T-cell (primary cell): ENCODE measurements around the gene MTFMT. TPM values are rescaled to one million over a fixed set of nuclear protein-coding genes. Genes with fewer than 3 reads are reported as not detected.

ENCODE experiments used
- ATAC-seq, 4 experiments: fragments of 200-7000 bp in 3 of 4; fragments of 150-1000 bp in 1 of 4; cut with Tn5 transposase; replicated peaks in 1 of 4; 1 replicate in 3 of 4; 2 replicates in 1 of 4; pipeline ENCODE4 v1.10.0; 2021; ENCODE audit warnings: moderate library complexity in 3 of 4, mild to moderate bottlenecking in 2 of 4, moderate number of reproducible peaks in 1 of 4
- CTCF ChIA-PET, 2 donors: fragments of 300-600 bp; sonication (Branson Sonifier 250); formaldehyde crosslinking; loops; one replicate each; lab custom pipeline; 2022; ENCODE audit warnings: antibody characterized with exemption in 2 of 2; lab: Charles Lee
- POLR2A ChIA-PET, 2 donors: fragments of 300-600 bp; sonication (Branson Sonifier 250); formaldehyde crosslinking; loops; one replicate each; lab custom pipeline; 2022; ENCODE audit warnings: antibody characterized with exemption in 2 of 2; lab: Charles Lee
- DNase-seq, 35 experiments: peaks; one replicate each; pipeline versions ENCODE4 v3.0.0 to v3.0.0-alpha.2; 2013 to 2023
- H3K27ac ChIP-seq: one replicate; pipeline ENCODE4 v1.5.1; 2013; ENCODE audit warnings: low read length
- H3K27me3 ChIP-seq, 2 experiments: replicated peaks in 1 of 2; 1 replicate in 1 of 2; 2 replicates in 1 of 2; pipeline versions ENCODE4 v1.6.1 to v1.7.0; 2013; ENCODE audit warnings: low read length in 1 of 2, mixed read lengths in 1 of 2; ENCODE audit not compliant: control insufficient read depth in 2 of 2, insufficient read depth in 2 of 2; ENCODE audit errors: extremely low read depth in 1 of 2
- H3K36me3 ChIP-seq, 2 donors: 1 replicate in 1 of 2; 2 replicates in 1 of 2; pipeline versions ENCODE4 v1.6.1 to v1.7.0; 2013; ENCODE audit warnings: low read length in 1 of 2; ENCODE audit not compliant: control insufficient read depth in 2 of 2, insufficient read depth in 1 of 2; ENCODE audit errors: extremely low read depth in 1 of 2
- H3K4me1 ChIP-seq, 2 experiments: 1 replicate in 1 of 2; 2 replicates in 1 of 2; pipeline versions ENCODE4 v1.6.1 to v1.7.0; 2013; ENCODE audit warnings: low read length in 2 of 2, mixed read lengths in 1 of 2; ENCODE audit not compliant: insufficient read depth in 2 of 2, control insufficient read depth in 1 of 2; ENCODE audit errors: extremely low read depth in 1 of 2
- H3K4me3 ChIP-seq, 2 donors: 1 replicate in 1 of 2; 2 replicates in 1 of 2; pipeline versions ENCODE4 v1.5.1 to v1.7.0; 2013; ENCODE audit warnings: mild to moderate bottlenecking in 2 of 2, low read length in 1 of 2, moderate library complexity in 1 of 2; ENCODE audit not compliant: control insufficient read depth in 1 of 2; ENCODE audit errors: extremely low read depth in 1 of 2
- H3K9me3 ChIP-seq: 2 replicates; pipeline ENCODE4 v1.7.0; 2013
- H3K27ac Mint-ChIP-seq, 2 donors: one replicate each; pipeline ENCODE4 v1.8.0; 2020 to 2021; ENCODE audit warnings: mild to moderate bottlenecking in 2 of 2, mixed read lengths in 2 of 2
- H3K27me3 Mint-ChIP-seq, 2 donors: one replicate each; pipeline ENCODE4 v1.8.0; 2021 to 2022; ENCODE audit warnings: mixed read lengths in 2 of 2
- H3K36me3 Mint-ChIP-seq: one replicate; pipeline ENCODE4 v1.8.0; 2021; ENCODE audit warnings: mixed read lengths
- H3K4me1 Mint-ChIP-seq, 3 donors: one replicate each; pipeline ENCODE4 v1.8.0; 2020 to 2022; ENCODE audit warnings: mixed read lengths in 3 of 3, mild to moderate bottlenecking in 1 of 3
- H3K4me3 Mint-ChIP-seq, 3 donors: one replicate each; pipeline ENCODE4 v1.8.0; 2020 to 2022; ENCODE audit warnings: mild to moderate bottlenecking in 3 of 3, mixed read lengths in 3 of 3, moderate library complexity in 3 of 3
- H3K9me3 Mint-ChIP-seq, 3 donors: one replicate each; pipeline ENCODE4 v1.8.0; 2020 to 2022; ENCODE audit warnings: mixed read lengths in 3 of 3
- WGBS: methylation state at CpG from one replicate; pipeline ENCODE4 v1.1.5; 2013; ENCODE audit warnings: missing lambda C conversion rate; ENCODE audit not compliant: insufficient coverage; 5-methylcytosine and 5-hydroxymethylcytosine counted together
- total RNA-seq, 35 experiments: library from RNA in 6 of 35; stranded (reverse) in 6 of 35; fragments of 120-200 nt in 1 of 35; gene quantifications; one replicate each; pipeline versions ENCODE4 v1.2.1 to v1.2.4 and lab custom pipeline; 2013 to 2026

Gene MTFMT
- total RNA-seq, 5 donors from 2014 or later (not counting 1 experiment from before 2014, with no cell fraction given), result 10.3 to 22.0 (median 19.2) TPM

DNA sequence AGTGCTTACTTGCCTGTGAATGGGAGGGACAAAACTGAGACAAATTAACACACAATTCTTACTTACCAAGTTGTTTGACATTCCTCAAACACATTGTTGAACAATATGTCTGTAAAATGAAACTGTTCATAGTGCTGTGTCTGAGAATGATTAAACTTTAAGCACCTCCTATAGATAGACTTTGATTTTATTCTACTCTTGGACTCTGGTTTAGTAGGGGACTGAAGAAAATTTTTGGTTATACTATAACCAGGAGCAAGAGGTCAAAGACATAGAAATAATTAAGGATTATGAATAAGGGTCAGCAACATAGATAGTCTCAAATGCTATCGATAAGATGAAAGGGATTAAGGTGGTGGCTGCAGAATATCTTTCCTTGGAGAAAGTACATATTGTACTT, 7.9 kb upstream of the MTFMT start:
- H3K9me3 ChIP-seq, result no peaks in the 10 kb centered on the region

DNA sequence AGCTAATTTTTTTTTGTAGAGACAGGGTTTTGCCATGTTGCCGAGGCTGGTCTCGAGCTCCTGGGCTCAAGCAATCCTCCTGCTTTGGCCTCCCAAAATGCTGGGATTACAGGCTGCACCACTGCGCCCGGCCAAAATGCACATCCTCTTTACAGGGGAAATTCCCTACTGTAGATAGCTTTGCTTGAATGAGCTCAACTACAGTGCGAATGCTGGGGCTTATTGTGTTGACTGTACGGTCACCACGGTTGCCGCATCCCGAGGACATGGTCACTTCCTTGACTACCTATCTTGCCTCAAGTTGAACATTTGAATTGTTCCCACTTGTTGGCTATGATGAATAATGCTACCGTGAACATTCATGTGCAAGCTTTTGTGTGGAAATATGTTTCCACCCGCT, 5.3 kb upstream of the MTFMT start:
- Mint-ChIP-seq H3K4me1 (peaks cover 8 to 13% (median 12%) of the 10 kb centered on the region in 3 donors), H3K9me3 (no peaks in the 10 kb centered on the region), H3K27me3 (peaks cover 0 to 13% of the 10 kb centered on the region in 2 donors), H3K4me3 (no peak overlapping the region), H3K36me3 (no peaks in the 10 kb centered on the region), H3K27ac (no peak overlapping the region)
- Histone ChIP-seq H3K36me3 (no peaks in the 10 kb centered on the region), H3K4me3 (no peak overlapping the region), H3K27ac (no peak overlapping the region), H3K4me1 (peaks cover 2 to 10% of the 10 kb centered on the region in 2 experiments), H3K27me3 (peaks cover 2 to 10% of the 10 kb centered on the region in 2 experiments), H3K9me3 (no peaks in the 10 kb centered on the region)
- ChIA-PET POLR2A (no interaction called here), CTCF (interaction anchor here (0.5 to 1.4 kb wide), 3 partner anchors 43 to 470 kb away, joined by 4 to 6 read pairs (median 6); no protein-coding TSS in a partner anchor)
- no peak for DNase-seq
- WGBS, result 100% methylated on average over 6 of the region's 11 CpGs
- ATAC-seq, result no peak

More for the DNA sequence above, 7.9 kb upstream of the MTFMT start:
- ChIA-PET CTCF (no interaction called here), POLR2A (no interaction called here)
- DNase-seq (no peak), ATAC-seq (no peak)
- Mint-ChIP-seq H3K36me3 (no peaks in the 10 kb centered on the region), H3K9me3 (no peaks in the 10 kb centered on the region), H3K4me3 (no peak overlapping the region), H3K27me3 (peaks cover 2 to 6% of the 10 kb centered on the region in 2 donors), H3K4me1 (peaks cover 8 to 12% (median 9%) of the 10 kb centered on the region in 3 donors), H3K27ac (no peak overlapping the region)
- WGBS, result no CpG with 5 or more reads among the region's 1 CpG
- H3K4me1 ChIP-seq, result peaks cover 2 to 7% of the 10 kb centered on the region in 2 experiments
- H3K36me3 ChIP-seq, result no peaks in the 10 kb centered on the region
- H3K4me3 ChIP-seq, result no peak overlapping the region
- no peak overlapping the region for H3K27ac ChIP-seq
- H3K27me3 ChIP-seq, result peaks cover 2 to 10% of the 10 kb centered on the region in 2 experiments

DNA sequence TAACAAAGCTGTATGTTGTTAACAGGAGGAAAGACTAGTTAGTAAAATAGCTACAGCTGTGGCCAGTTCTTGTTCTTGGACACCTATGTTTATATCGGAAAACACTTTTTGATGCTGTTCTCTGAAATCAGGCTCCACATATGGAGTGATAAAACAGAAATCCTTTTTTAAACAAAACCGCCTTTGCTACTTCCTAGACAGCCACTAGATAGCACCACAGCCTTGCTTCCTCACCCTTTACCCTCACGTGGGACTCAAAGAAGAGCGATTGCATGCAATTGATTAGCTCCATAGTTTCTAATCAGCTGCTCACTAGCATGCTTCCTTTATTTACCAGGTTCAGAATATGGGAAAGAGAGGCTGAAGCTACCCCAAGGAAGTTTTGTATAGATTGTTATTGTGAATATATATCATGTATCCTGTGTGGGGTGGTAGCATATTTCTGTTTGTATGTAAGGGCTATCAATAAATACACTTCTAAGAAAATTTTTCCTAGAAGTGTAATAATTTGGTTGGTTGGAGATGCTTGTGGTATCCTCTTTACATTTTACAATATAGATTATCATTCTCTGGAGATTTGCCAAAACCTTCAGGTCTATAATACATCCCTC, 4.3 kb upstream of the MTFMT start:
- Histone ChIP-seq H3K4me1 (peaks cover 2 to 14% of the 10 kb centered on the region in 2 experiments), H3K4me3 (no peak overlapping the region), H3K9me3 (no peaks in the 10 kb centered on the region), H3K27me3 (peaks cover 2 to 7% of the 10 kb centered on the region in 2 experiments), H3K27ac (no peak overlapping the region), H3K36me3 (no peaks in the 10 kb centered on the region)
- WGBS, result 40% methylated on average over 1 of the region's 4 CpGs
- peak in 6 of 35 experiments; percentile 14 to 64 (median 25) for DNase-seq
- ATAC-seq, result peak in 3 of 4 experiments; percentile 24 to 41 (median 29)
- no peak overlapping the region for H3K4me3 Mint-ChIP-seq
- CTCF ChIA-PET, result interaction anchor here (0.6 to 1.4 kb wide), 7 partner anchors 20 to 460 kb away, joined by 3 to 6 read pairs (median 4); partner anchors contain the start of gene PARP16 (in 1 of the 2)
- POLR2A ChIA-PET, result interaction anchor here in 1 of 2 donors (0.6 kb wide), 1 partner anchor 49 kb away, joined by 3 read pairs; no protein-coding TSS in a partner anchor
- no peaks in the 10 kb centered on the region for H3K36me3 Mint-ChIP-seq
- H3K27me3 Mint-ChIP-seq, result peaks cover 0 to 13% of the 10 kb centered on the region in 2 donors
- no peak overlapping the region for H3K27ac Mint-ChIP-seq
- H3K4me1 Mint-ChIP-seq, result peaks cover 8 to 13% (median 12%) of the 10 kb centered on the region in 3 donors
- no peaks in the 10 kb centered on the region for H3K9me3 Mint-ChIP-seq

DNA sequence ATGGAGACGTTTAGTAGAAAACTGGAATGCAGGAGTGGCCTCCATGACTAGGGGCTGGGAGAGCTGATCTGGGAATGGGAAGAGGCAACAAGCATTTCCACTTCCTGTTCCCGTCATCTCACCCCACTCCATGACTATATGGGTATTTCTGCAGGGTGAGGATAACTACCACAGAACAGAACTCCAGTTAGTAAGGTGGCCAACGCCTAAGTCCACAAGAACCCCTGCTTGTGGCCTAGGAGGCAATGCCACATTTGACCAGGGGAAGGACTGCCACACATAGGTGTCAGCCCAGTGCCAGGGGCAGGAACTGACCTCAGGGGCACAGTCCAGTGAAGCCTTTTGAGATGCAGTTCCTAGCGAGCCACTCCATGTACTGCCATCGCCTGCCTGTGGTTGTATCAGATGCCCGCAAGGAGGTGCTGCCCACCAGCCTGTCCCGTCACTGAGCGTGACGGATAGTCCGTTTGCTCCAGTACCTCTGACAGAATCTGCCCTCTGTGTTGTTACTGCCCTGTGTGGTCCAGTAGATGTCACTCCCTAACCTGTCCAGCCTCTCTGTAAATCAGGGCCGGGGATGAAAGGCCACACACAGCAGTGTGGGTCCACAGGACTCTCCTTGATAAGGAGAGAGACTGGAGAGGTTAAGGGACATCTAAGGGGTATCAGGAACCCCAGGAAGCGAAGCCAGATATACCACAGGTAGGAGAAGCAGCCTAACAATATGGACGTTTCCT, 3.5 kb upstream of the MTFMT start:
- Histone ChIP-seq H3K27me3 (peaks cover 2 to 7% of the 10 kb centered on the region in 2 experiments), H3K4me1 (peaks cover 7 to 20% of the 10 kb centered on the region in 2 experiments), H3K27ac (no peak overlapping the region), H3K36me3 (no peaks in the 10 kb centered on the region), H3K4me3 (no peak overlapping the region), H3K9me3 (no peaks in the 10 kb centered on the region)
- DNase-seq (peak in 23 of 35 experiments; percentile 8 to 60 (median 24)), ATAC-seq (peak in 3 of 4 experiments; percentile 21 to 33 (median 24))
- Mint-ChIP-seq H3K4me1 (peaks cover 15 to 20% (median 19%) of the 10 kb centered on the region in 3 donors), H3K36me3 (no peaks in the 10 kb centered on the region), H3K4me3 (peak overlapping the region in 1 of 3 donors; percentile 34), H3K9me3 (no peaks in the 10 kb centered on the region), H3K27me3 (peaks cover 0 to 13% of the 10 kb centered on the region in 2 donors), H3K27ac (no peak overlapping the region)
- ChIA-PET POLR2A (interaction anchor here in 1 of 2 donors (0.6 kb wide), 1 partner anchor 50 kb away, joined by 3 read pairs; no protein-coding TSS in a partner anchor), CTCF (interaction anchor here in 1 of 2 donors (0.9 kb wide), 1 partner anchor 50 kb away, joined by 3 read pairs; no protein-coding TSS in a partner anchor)
- WGBS, result 29% methylated on average over 9 of the region's 13 CpGs

DNA sequence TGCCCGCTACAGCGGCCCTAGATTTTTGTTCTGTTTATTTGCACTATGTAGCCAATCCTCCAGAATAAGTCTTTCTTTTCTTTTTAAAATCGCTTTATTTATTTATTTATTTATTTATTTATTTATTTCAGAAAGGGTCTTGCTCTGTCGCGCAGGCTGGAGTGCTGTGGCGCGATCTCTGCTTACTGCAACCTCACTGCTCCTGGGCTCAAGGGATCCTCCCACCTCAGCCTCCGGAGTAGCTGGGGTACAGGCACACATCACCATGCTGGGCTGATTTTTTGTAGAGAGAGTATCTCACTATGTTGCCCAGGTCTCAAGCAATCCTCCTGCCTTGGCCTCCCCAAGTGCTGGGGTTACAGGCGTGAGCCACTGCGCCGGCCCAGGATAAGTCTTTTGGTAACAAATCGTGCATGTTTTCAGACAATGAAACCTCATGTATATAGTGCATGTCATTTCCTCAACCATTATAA, 333 bp upstream of the MTFMT start:
- POLR2A ChIA-PET, result interaction anchor here in 1 of 2 donors (0.6 kb wide), 1 partner anchor 38 kb away, joined by 9 read pairs; no protein-coding TSS in a partner anchor
- no peak for ATAC-seq
- Histone ChIP-seq H3K4me3 (no peak overlapping the region), H3K27ac (no peak overlapping the region), H3K36me3 (peaks cover 0 to 20% of the 10 kb centered on the region in 2 donors), H3K27me3 (peaks cover 2 to 7% of the 10 kb centered on the region in 2 experiments), H3K9me3 (no peaks in the 10 kb centered on the region), H3K4me1 (peaks cover 11 to 21% of the 10 kb centered on the region in 2 experiments)
- Mint-ChIP-seq H3K4me3 (peak overlapping the region; percentile 68 to 85 (median 78)), H3K4me1 (peaks cover 23 to 28% (median 28%) of the 10 kb centered on the region in 3 donors), H3K9me3 (no peaks in the 10 kb centered on the region), H3K36me3 (peaks cover 15% of the 10 kb centered on the region), H3K27me3 (peaks cover 0 to 13% of the 10 kb centered on the region in 2 donors), H3K27ac (no peak overlapping the region)
- no peak for DNase-seq
- 88% methylated on average over 4 of the region's 12 CpGs for WGBS
- CTCF ChIA-PET, result interaction anchor here in 1 of 2 donors (0.5 kb wide), 1 partner anchor 172 kb away, joined by 5 read pairs; no protein-coding TSS in a partner anchor

DNA sequence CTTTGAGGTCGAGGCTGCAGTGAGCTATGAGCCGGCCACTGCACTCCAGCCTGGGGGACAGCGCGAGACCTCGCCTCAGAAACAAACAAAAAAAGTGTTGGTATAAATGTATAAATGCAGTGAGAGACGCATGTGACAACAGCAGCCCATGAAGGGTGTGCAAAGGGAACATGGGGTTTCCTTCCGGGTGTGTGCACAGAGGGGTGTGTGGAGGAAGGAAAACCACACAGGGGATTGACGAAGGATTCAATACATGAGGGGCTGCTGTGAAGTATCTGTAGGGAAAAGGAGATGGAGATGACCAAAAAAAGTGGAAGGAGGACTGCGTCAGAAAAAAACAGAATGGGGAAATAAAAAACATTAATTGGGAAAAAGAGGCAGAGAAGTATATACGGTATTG, 1.1 kb downstream of the MTFMT start:
- no peaks in the 10 kb centered on the region for H3K9me3 Mint-ChIP-seq
- peak overlapping the region; percentile 69 to 75 for H3K27ac Mint-ChIP-seq
- Histone ChIP-seq H3K27ac (no peak overlapping the region), H3K27me3 (peaks cover 2 to 7% of the 10 kb centered on the region in 2 experiments), H3K36me3 (peaks cover 3 to 24% of the 10 kb centered on the region in 2 donors), H3K9me3 (no peaks in the 10 kb centered on the region), H3K4me3 (peak overlapping the region; percentile 86 to 90), H3K4me1 (peaks cover 9 to 19% of the 10 kb centered on the region in 2 experiments)
- ATAC-seq (no peak), DNase-seq (peak in 1 of 35 experiments; percentile 32)
- peaks cover 18 to 22% (median 21%) of the 10 kb centered on the region in 3 donors for H3K4me1 Mint-ChIP-seq
- 28% methylated on average over 8 of the region's 10 CpGs for whole genome bisulfite sequencing
- peaks cover 0 to 12% of the 10 kb centered on the region in 2 donors for H3K27me3 Mint-ChIP-seq
- H3K36me3 Mint-ChIP-seq, result peaks cover 26% of the 10 kb centered on the region
- CTCF ChIA-PET, result no interaction called here
- POLR2A ChIA-PET, result no interaction called here
- peak overlapping the region; percentile 85 to 88 (median 87) for H3K4me3 Mint-ChIP-seq
